Pancreas (tissue), 10 donors: ENCODE measurements around the gene SLC6A8. TPM values are rescaled to one million over a fixed set of nuclear protein-coding genes. Genes with fewer than 3 reads are reported as not detected.

Experiments used
- ATAC-seq, 4 donors: fragments of 200-7000 bp; cut with Tn5 transposase; one replicate each; pipeline versions ENCODE4 v1.8.0 to v1.9.1; 2020; ENCODE audit warnings: mild to moderate bottlenecking in 4 of 4, moderate library complexity in 4 of 4
- DNase-seq, 6 donors: peaks; one replicate each; pipeline ENCODE4 v3.0.0-alpha.2; 2020
- FAIRE-seq: peaks from 2 replicates; lab custom pipeline; 2012; peaks lifted over from hg19 to GRCh38; lab: Jason Lieb, UNC
- H3K27ac ChIP-seq, 4 donors: fragments of 200-600 bp; sonication (generic); 1 replicate in 3 of 4; 2 replicates in 1 of 4; pipeline versions ENCODE4 v1.5.0 to v1.8.0; 2020
- H3K27me3 ChIP-seq, 4 donors: fragments of 200-600 bp; one replicate each; pipeline ENCODE4 v1.8.0; 2021
- H3K36me3 ChIP-seq, 3 donors: fragments of 200-600 bp; sonication (generic) in 1 of 3; one replicate each; pipeline versions ENCODE4 v1.5.0 to v1.8.0; 2020 to 2021
- H3K4me1 ChIP-seq, 3 donors: fragments of 200-600 bp; one replicate each; pipeline ENCODE4 v1.8.0; 2021
- H3K4me3 ChIP-seq, 4 donors: fragments of 200-600 bp; sonication (generic) in 2 of 4; one replicate each; pipeline versions ENCODE4 v1.5.0 to v1.8.0; 2020 to 2021
- H3K9me3 ChIP-seq, 4 donors: fragments of 200-600 bp; one replicate each; pipeline ENCODE4 v1.8.0; 2021
- CTCF ChIP-seq, 4 donors: fragments of 200-600 bp; sonication (generic) in 3 of 4; IDR thresholded peaks; one replicate each; pipeline versions ENCODE4 v1.5.0 to v1.8.0; 2021; ENCODE audit warnings: antibody characterized with exemption in 4 of 4
- WGBS, 2 donors: extraction: QIAGEN DNeasy Blood & Tissue Kit; methylation state at CpG; one replicate each; pipeline ENCODE4 v1.1.7; 2013; 5-methylcytosine and 5-hydroxymethylcytosine counted together
- intact Hi-C, 3 donors: fragments of 100-400 bp; cut with DNase I; formaldehyde crosslinking; loops; one replicate each; pipeline versions ENCODE4 v1.11.1 to v1.14.2; 2022
- polyA plus RNA-seq, 2 donors: library from polyadenylated mRNA; stranded (reverse); fragments of 200-250 nt; gene quantifications; one replicate each; pipeline ENCODE4 v1.2.3, GENCODE V29; 2013
- total RNA-seq, 6 donors: library from RNA; stranded (reverse); fragmentation: NEBNext Ultra II Directional in 4 of 6; extraction: Animal tissue kit (Norgen Biotek cat#: 25700) in 4 of 6; gene quantifications; one replicate each; pipeline versions ENCODE4 v1.2.1 to v1.2.4, GENCODE V29; 2021 to 2023
- donor health status: healthy with polysubstance abuse.
- donor health status: DM: no; HTN: no; CAD: no; lungs with moderate emphysema.
- donor health status: DM: no; HTN: no; CAD: no.
- donor health status: control.
- donor health status: control.
- donor health status: Bipolar disorder and iron deficiency.
- donor health status: DM: yes; HTN: yes; CAD: no.
- donor health status: DM: no; HTN: no; CAD: no.
- donor health status: DM: no; HTN: no; CAD: no.
- donor health status: DM: yes; HTN: yes; CAD: no.

The SLC6A8 gene
- total and polyA plus RNA-seq, 8 donors = 8.4 to 15.8 (median 12.1) TPM

- no peak for TF ChIP-seq CTCF (IDR thresholded peaks at IDR 0.05)
- no peak overlapping the region for H3K4me3 ChIP-seq
- no peaks in the 10 kb centered on the region for H3K9me3 ChIP-seq
- no peaks in the 10 kb centered on the region for H3K4me1 ChIP-seq
- H3K36me3 ChIP-seq = no peaks in the 10 kb centered on the region
- intact Hi-C loops = loop anchor here in 1 of 3 donors (10.0 kb wide), 1 partner anchor 91 kb away; no protein-coding TSS in a partner anchor
- peak in 3 of 6 donors; percentile 7 to 39 (median 9) for DNase-seq
- no peak for FAIRE-seq
- ATAC-seq = no peak
- peaks cover 0 to 32% (median 7%) of the 10 kb centered on the region in 4 donors for H3K27me3 ChIP-seq
- 42 to 63% methylated on average over 10 of the region's 10 CpGs for WGBS, 2 donors
- no peak overlapping the region for H3K27ac ChIP-seq
These were observed 41.7 kb upstream of the SLC6A8 start for GRCh38 chrX:153645921-153646488.

DNA sequence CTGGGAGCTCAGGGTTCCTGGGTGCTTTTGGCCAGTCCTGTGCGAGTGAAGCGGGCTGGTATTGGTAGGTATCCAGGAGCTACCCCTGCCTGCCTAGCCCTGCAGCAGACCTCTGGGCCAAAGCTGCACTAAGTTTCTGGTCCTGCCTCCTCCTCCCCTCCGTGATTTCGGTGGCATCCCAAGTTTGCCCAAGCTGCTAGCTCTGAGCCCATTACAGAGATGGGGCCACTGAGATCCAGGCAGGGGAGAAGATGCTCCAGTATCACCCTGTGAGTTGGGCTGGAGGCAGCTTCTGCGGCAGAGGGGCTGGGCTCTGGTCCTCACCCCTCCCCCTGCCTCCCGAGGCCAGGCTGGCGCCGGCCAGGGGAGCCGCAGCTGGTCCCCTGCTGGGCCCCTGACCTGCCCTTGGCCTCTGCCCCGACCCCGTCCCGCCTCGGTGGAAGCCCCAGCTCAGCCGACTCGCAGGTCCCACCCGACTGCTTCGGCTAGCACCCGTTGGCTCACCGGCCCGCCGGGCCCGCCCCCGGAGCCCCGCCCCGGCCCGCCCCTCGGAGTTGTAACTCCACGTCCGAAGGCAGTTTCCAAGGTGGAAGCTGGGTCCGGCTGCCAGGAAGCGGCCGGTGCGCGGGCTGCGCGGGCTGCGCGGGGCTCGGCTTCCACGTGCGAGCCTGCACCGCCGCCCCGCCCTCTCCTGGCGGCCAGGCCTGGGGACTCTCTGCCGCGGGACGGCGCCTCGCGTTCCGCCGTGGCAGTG, 40.9 kb upstream of the SLC6A8 start, which contains the start of gene DUSP9:
DUSP9 (plus strand) TSS at position 584 of the 754 bp plus-strand sequence. CDS start 751 bp downstream, outside the sequence.
- no peaks in the 10 kb centered on the region for H3K36me3 ChIP-seq
- H3K9me3 ChIP-seq = no peaks in the 10 kb centered on the region
- TF ChIP-seq CTCF (IDR thresholded peaks at IDR 0.05) = no peak
- DNase-seq = peak; percentile 17 to 77 (median 36)
- FAIRE-seq = no peak
- no peak within 1 kb of the TSS for H3K27ac ChIP-seq
- ATAC-seq = peak; percentile 53 to 73 (median 64)
- H3K4me1 ChIP-seq = no peaks in the 10 kb centered on the region
- H3K27me3 ChIP-seq = peaks cover 0 to 30% (median 7%) of the 10 kb centered on the region in 4 donors
- intact Hi-C loops = loop anchor here in 1 of 3 donors (10.0 kb wide), 1 partner anchor 92 kb away; no protein-coding TSS in a partner anchor
- WGBS, 2 donors = 5 to 34% methylated on average over 16 to 53 of the region's 53 CpGs
- peak within 1 kb of the TSS in 2 of 4 donors; percentile 6 to 22 for H3K4me3 ChIP-seq

- WGBS, 2 donors = 26 to 42% methylated on average over 84 to 85 of the region's 85 CpGs
- Histone ChIP-seq H3K9me3 (no peaks in the 10 kb centered on the region), H3K4me1 (no peaks in the 10 kb centered on the region), H3K27ac (no peak overlapping the region), H3K36me3 (no peaks in the 10 kb centered on the region), H3K4me3 (peak overlapping the region in 1 of 4 donors; percentile 22), H3K27me3 (peaks cover 0 to 24% (median 7%) of the 10 kb centered on the region in 4 donors)
- DNase-seq = peak in 4 of 6 donors; percentile 13 to 64 (median 38)
- no peak for FAIRE-seq
- ATAC-seq = no peak
- intact Hi-C loops = loop anchor here in 1 of 3 donors (10.0 kb wide), 1 partner anchor 93 kb away; no protein-coding TSS in a partner anchor
- TF ChIP-seq CTCF (IDR thresholded peaks at IDR 0.05) = no peak
These were observed 40.0 kb upstream of the SLC6A8 start for GRCh38 chrX:153647461-153648357.

DNA sequence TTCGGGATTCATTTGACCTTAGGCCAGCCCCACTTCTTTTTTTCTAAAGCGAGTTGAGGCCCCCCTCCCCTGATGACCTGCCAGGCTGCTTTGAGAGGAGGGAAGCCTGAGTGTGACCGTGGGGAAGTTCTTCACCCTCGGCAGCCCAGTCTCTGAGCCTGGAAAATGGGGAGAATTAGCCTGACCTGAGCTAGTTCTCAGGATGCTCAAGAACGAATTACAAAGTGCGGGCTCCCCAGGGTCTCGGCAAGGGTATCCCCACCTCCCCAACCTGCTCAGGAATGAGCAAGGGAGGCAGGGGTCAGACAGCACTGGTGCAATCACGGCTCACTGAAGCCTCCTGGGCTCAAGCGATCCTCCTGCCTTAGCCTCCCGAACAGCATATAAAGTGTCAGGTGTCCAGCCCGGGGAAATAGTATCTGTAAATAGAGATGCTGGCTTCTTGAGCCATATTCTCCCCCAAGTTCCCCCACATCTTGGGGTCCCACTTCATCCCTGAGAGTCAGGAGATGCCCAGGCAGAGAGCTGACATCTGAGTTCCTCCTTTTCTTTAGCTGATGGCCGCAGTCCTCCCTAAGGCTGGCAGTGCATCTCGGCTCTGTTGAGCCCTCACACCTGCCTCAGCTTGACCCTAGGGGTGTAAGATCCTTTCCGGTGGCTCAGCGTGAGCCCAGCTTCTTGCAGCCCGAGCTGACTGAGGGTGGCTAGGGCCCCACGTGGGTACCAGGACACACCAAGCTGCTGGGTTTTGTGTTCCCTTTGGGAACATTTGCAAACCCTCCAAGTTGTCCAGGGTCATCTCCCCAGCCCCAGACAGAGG, 39.2 kb upstream of the SLC6A8 start:
- no peak for FAIRE-seq
- Histone ChIP-seq H3K4me1 (no peaks in the 10 kb centered on the region), H3K27me3 (peaks cover 0 to 18% (median 5%) of the 10 kb centered on the region in 4 donors), H3K9me3 (peaks cover 0 to 2% (median 0%) of the 10 kb centered on the region in 4 donors), H3K27ac (no peak overlapping the region), H3K36me3 (no peaks in the 10 kb centered on the region), H3K4me3 (no peak overlapping the region)
- 77 to 79% methylated on average over 17 of the region's 17 CpGs for WGBS, 2 donors
- intact Hi-C loops = loop anchor here in 1 of 3 donors (10.0 kb wide), 1 partner anchor 94 kb away; no protein-coding TSS in a partner anchor
- no peak for DNase-seq
- no peak for TF ChIP-seq CTCF (IDR thresholded peaks at IDR 0.05)
- no peak for ATAC-seq
